Mammary epithelial cell (primary cell): Measurements from ENCODE around the gene TEAD1.

Source experiments
- CTCF ChIP-seq, 2 donors: IDR thresholded peaks in 1 of 2; conservative IDR thresholded peaks in 1 of 2; 2 replicates each; pipeline ENCODE4 v1.5.1; 2011 to 2012; ENCODE audit warnings: inconsistent platforms in 2 of 2, low read length in 2 of 2, mild to moderate bottlenecking in 2 of 2, control low read depth in 1 of 2, low read depth in 1 of 2; ENCODE audit not compliant: insufficient read depth in 1 of 2; ENCODE audit errors: extremely low read depth in 1 of 2
- EZH2 ChIP-seq: IDR thresholded peaks from 2 replicates; pipeline ENCODE4 v1.6.1; 2012; ENCODE audit warnings: low read length, inconsistent platforms, borderline replicate concordance

- TF ChIP-seq CTCF (conservative IDR thresholded peaks at IDR 0.05 in 1 of 2, IDR thresholded peaks at IDR 0.05 in 1 of 2; ENCODE audit: extremely low read depth in 1 of 2, insufficient read depth in 1 of 2, low read depth in 1 of 2, low read length in 2 of 2) (no peak), EZH2 (no peak)
Measured at GRCh38 chr11:12785901-12786300, 111.7 kb downstream of the TEAD1 start.
